HG03575 (cell line): ENCODE measurements around the gene NRF1.
"Not testable (repeated sequence)": the region's sequence is repeated elsewhere in the genome, so short reads cannot be mapped to it uniquely, and the experiment has no call there.

ENCODE experiments used
- ATAC-seq: cut with Tn5 transposase; IDR thresholded peaks from one replicate; pipeline ENCODE4 v1.9.1; 2021; ENCODE audit not compliant: unreplicated experiment, insufficient number of reproducible peaks, low FRiP score; ENCODE audit errors: extremely low read depth

Gene NRF1

DNA sequence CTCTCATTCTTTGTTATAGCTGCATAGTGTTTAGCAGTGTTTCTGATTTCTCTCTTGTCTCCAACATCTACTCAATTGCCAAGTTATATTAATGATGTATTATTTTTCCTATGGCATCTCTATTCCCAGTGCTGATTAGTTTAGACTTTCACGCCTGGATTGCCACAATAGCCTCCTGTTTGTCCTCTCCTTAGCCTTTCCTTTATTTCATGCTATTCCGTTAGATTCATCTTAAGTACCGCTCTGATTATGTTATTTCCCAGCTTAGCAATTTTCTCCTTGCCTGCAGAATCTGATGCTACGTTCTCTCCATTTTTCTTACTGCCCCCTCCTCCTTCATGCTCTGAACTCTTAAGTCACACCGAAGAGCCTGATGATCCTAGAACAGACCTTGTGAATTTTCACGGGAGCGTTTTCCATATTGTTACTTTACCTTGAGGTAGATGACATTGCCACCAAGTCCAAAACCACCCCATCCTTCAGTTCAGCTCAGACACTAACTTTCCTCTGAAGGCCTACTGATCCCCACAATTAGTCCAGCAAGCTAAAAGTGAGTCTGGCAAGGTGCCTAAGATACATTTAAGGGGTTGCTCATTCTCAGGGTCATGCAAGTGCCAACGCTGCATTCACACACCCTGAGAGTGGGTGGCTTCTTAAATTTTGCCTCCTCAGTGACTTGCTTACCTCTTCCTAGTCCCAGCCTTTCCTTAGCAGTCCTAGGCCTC is 6.6 kb upstream of the NRF1 start:
- ATAC-seq, result no peak

GRCh38 chr7:129605960-129606614 is 5.4 kb upstream of the NRF1 start:
- no peak for ATAC-seq

DNA sequence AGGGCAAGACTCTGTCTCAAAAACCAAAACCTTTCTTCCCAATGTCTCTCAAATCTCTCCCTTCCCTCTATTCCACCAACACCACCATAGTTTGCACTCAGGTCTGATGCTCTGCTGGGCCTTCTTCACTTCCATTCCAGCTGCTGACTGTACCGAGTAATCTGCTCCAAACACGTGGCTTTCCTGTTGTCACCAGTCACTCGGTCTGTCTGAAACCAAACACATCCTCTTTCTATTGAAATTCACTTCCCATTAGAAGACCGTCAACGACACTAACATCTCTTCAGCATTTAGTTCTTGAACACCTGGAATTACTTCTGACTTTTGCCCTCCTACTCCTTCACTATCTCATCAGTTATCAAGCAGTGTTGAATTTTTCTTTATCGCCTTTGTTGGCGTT is 4.7 kb upstream of the NRF1 start:
- no peak for ATAC-seq

DNA sequence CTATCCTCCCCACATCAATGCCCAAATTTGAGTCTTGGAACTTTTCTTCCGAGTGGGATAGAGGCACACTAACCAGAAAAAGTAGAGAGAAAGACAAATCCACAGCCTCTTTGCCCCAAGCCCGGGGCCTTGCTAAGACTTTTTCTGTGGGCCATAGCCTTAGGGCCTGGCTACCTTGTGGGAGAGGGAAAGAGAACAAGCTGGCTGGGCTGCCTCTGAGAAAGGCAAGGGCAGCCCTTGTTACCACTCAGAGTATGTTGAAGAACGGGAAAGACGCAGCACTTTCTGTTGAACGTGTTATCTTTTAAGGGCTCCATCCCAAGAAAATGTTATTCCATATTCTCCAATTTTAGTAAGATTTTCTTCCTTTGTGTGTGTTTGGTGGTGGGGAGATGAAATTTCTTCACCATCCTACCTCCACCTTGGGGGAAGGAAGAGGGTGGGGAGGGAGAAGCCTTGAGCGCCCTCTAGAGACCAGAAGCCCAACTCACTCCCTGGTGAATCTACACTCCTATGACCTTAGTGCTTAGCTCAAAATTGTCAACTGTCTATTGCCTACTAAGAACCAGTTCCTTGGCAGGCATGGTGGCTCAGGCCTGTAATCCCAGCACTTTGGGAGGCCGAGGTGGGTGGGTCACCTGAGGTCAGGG is 3.9 kb upstream of the NRF1 start:
- ATAC-seq, result no peak

DNA sequence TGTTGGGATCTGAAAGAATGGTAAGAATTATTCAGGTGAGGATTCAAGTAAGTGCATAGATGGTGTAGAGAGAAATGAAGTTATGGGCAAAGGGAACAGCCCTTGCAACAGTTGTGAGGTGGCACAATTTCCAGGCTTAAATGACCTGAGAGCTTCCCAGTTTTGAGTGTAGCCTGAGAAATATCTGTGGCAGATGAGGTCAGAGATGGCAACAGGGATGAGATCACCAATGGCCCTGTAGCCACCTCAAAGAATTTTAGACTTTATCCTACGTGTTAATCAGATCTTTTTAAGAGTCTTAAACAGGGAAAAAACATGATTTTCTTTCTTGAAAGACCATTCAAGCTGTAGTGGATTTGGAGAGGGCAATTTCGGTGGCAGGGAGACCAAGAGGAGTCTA is 1.9 kb upstream of the NRF1 start:
- no peak for ATAC-seq

GRCh38 chr7:129610709-129611245 is 743 bp upstream of the NRF1 start:
- no peak for ATAC-seq

- ATAC-seq, result no peak
Observed at GRCh38 chr7:129612112-129613015, 844 bp downstream of the NRF1 start.

DNA sequence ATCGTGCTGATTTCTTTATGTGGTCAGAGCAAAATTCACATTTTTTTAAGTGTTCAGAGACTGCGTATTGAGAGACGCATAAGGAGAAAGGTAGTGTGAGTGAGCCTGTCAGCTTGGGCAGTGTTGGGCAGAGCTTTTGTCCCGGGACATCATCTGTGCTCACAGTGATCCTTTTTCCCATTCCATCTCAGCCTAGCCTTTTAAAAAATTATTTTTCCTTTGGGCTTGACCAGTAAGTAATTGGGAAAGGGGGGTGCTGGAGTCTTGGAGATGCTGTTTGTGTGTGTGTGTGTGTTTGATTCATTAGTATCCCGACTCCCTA is 1.5 kb downstream of the NRF1 start:
- no peak for ATAC-seq

DNA sequence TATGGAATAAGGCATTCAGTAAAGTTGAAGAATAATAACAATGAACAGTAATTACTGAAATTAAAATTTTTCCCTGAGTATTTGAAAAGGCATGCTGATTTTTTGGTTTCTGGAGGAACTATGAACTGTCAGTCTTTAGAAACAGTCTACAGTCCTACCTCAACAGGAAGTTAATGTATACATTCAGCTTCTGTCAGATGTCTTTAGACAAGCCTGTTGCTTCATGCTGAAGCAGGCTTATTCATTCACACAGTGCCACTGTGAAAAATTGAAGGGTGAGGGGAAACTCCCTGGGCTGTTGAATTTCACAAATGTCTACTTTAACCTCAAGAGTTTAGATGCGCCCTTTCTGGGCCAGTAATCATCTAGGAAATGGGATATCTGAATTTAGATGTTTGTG is 3.5 kb downstream of the NRF1 start:
- ATAC-seq, result no peak

DNA sequence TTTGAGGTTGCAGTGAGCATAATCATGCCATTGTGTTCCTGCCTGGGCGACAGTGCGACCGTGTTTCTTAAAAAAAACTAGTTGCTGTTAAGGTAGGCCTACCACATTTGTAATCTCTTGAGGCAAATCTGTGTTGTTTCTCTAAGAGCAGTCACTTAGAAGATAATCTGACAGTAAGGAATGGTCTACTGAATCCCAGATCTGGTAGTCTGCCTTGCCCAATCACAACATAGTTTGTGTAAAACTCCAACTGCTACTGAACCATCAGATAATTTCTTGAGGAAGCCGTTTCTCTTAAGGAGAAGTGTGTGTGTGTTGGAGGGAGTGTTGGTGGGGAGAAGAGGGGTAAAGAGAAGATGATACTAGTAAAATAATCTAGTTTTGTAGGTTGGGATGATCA is 5.0 kb downstream of the NRF1 start:
- no peak for ATAC-seq

DNA sequence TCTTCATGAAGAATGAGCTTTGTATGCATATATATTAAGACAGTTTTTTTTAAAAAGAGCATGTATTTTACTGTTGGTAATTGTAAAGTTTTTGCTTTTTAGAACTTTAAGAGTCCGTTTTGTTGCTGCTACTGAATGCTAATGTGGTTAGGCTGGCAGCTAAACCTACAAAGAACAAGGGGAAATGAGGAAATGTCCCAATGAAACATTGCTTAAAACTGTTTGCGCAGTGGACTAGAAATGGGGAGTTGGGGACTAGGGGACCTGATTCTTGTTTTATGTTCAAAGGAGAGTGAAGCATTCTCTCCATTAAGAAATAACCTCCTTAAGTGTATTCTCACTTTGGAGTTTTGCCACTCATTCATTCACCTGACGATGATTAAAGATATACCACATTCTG is 5.7 kb downstream of the NRF1 start:
- no peak for ATAC-seq

DNA sequence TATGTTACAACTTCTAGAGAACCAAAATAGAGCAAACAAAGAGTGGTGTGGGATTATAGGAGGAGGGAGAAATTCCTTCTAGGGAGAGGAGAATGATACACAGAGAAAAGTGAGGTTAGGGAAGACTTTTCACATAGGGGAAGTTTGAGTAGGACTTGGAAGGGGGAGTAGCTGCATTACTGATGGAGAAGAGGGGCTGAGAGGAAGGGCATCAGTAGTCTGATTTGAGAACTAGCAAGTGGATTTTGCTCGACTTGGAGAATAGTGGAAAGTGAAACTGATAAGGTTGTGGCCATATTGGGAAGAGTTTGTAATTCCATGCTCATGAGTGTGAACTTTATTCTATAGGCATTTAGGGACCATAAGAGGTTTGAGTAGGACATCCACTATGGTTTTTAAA is 6.1 kb downstream of the NRF1 start:
- no peak for ATAC-seq

- no peak for ATAC-seq
Observed at GRCh38 chr7:129626896-129627295, 15.4 kb downstream of the NRF1 start.

GRCh38 chr7:129630341-129630740 is 18.8 kb downstream of the NRF1 start:
- ATAC-seq, result no peak

- no peak for ATAC-seq
Observed at GRCh38 chr7:129634361-129635034, 23.0 kb downstream of the NRF1 start.

- ATAC-seq, result no peak
Observed at GRCh38 chr7:129635300-129636029, 23.9 kb downstream of the NRF1 start.

DNA sequence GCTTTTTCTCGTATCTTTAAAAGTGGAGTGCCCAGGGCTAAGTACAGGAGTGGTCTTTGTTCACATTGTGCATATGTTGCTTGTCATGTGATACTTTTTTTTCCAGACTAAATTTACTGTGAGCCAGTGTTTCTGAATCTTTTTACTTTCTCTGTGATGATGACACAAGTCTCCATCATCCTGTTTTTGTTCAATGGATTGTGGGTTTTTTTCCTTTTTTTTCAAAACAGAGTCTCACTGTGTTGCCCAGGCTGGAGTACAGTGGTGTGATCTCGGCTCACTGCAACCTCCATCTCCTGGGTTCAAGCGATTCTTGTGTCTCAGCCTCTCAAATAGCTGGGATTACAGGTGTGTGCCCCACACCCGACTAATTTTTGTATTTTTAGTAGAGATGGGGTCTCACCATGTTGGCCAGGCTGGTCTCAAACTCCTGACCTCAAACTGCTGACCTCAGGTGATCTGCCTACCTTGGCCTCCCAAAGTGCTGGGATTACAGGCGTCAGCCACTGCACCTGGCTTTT is 24.6 kb downstream of the NRF1 start:
- not testable (repeated sequence) for ATAC-seq

DNA sequence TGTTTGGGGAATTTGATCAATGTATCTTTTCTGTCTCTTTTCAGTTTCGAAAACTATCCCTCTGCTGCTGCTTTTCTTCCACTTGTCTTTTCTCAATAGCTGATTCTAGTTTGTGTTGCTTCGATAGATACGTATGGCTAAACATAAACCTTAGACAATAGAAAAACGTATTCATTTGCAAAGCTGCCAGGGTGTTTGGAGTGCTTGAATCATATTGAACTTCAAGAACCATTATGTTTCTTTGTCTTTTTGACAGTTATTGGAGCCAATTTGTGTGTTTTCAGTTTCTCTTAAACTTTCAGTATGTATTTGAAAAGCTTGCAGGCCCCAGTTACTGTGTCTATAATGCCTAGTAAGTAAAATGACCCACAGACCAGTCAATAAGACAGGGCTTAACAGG is 25.1 kb downstream of the NRF1 start:
- no peak for ATAC-seq
